Prostate gland (tissue), 2 donors: Measurements from ENCODE around the gene KAZN. TPM values are rescaled to one million over a fixed set of nuclear protein-coding genes. Genes with fewer than 3 reads are reported as not detected.

Experiments used
- DNase-seq: peaks from one replicate; pipeline ENCODE4 v3.0.0-alpha.2; 2019; ENCODE audit warnings: low spot score
- H3K27ac ChIP-seq, 2 donors: fragments of 200-600 bp; sonication (generic); 2 replicates each; pipeline ENCODE4 v1.5.1; 2017 to 2019
- H3K27me3 ChIP-seq: fragments of 200-600 bp; sonication (generic); replicated peaks from 2 replicates; pipeline ENCODE4 v1.5.1; 2019; ENCODE audit not compliant: insufficient read depth
- H3K36me3 ChIP-seq, 2 donors: fragments of 200-600 bp; sonication (generic); 1 replicate in 1 of 2; 2 replicates in 1 of 2; pipeline versions ENCODE4 v1.5.1 to v1.8.1; 2017 to 2019
- H3K4me1 ChIP-seq: fragments of 200-600 bp; sonication (generic); replicated peaks from 2 replicates; pipeline ENCODE4 v1.5.1; 2019
- H3K4me3 ChIP-seq, 2 donors: fragments of 200-600 bp; sonication (generic); 2 replicates each; pipeline ENCODE4 v1.5.1; 2017 to 2019
- H3K9me3 ChIP-seq: fragments of 200-600 bp; sonication (generic); 2 replicates; pipeline ENCODE4 v1.5.1; 2017
- CTCF ChIP-seq, 4 experiments: fragments of 200-600 bp in 2 of 4; fragments of 450-650 bp in 2 of 4; sonication (generic) in 2 of 4; IDR thresholded peaks; 1 replicate in 3 of 4; 2 replicates in 1 of 4; pipeline ENCODE4 v1.5.1; 2016 to 2019; ENCODE audit warnings: antibody characterized with exemption in 4 of 4, mild to moderate bottlenecking in 2 of 4, moderate library complexity in 2 of 4
- POLR2A ChIP-seq: fragments of 450-650 bp; IDR thresholded peaks from one replicate; pipeline ENCODE4 v1.6.1; 2016; ENCODE audit warnings: antibody characterized with exemption, mild to moderate bottlenecking
- POLR2AphosphoS5 ChIP-seq: sonication (generic); formaldehyde crosslinking; IDR thresholded peaks from one replicate; pipeline ENCODE4 v1.6.1; 2017; ENCODE audit warnings: antibody characterized with exemption
- WGBS: methylation state at CpG from one replicate; pipeline ENCODE4 v1.1.5; 2018; 5-methylcytosine and 5-hydroxymethylcytosine counted together
- intact Hi-C: fragments of 100-400 bp; cut with DNase I; formaldehyde crosslinking; loops from one replicate; pipeline ENCODE4 v1.14.2; 2022
- total RNA-seq, 2 donors: library from RNA; depleted of rRNA; stranded (reverse); fragments of >200 nt; gene quantifications; one replicate each; pipeline ENCODE4 v1.1.0, GENCODE V29; 2016

The KAZN gene
- total RNA-seq, 2 donors from 2014 or later, result 8.3 to 12.7 TPM

DNA sequence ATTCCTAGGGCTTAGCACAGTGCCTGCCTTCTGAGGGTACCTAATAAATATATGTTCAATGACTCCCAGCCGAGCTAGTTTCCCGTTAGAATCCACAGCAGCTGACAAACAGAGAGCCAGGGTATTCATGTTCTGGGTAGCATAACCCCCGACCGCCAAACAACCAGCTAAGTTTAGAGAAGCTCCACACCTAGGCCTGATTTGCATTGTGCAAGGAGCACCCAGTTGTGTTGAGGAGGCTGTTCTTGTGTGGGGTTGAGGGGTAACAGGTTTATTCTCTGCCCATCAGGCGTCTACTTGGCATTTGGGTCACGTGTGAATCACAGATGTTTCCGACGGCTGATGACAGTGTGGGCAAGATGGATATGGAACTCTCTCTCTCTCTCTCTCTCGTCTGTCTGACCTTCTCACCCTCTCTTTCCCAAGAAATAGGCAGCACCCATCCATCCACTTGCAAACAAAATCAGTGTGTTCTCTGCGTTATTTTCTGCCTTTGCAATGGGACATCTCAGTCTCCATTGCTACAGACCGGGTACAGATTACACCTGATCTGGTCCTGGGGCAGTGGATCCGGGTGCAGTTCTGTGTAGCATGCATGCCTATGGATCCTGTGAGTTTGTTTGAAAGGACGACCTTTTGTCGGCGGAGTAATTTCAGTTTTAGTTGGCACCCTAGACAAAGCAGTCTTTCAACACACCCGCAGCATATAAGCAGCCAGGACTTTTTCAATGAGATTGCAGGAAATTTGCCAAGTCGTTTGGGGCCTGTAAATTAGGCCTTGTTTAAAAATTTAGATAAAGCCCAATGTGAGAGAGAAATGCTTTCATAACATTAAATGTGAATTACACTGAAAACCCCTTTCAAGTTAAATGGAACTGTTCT is 29.4 kb downstream of the KAZN start:
- WGBS, result 38% methylated on average over 17 of the region's 17 CpGs
- H3K36me3 ChIP-seq, result no peaks in the 10 kb centered on the region
- H3K27ac ChIP-seq, result peak overlapping the region in 1 of 2 donors; percentile 21
- intact Hi-C loops, result no loop called here
- H3K4me1 ChIP-seq, result no peaks in the 10 kb centered on the region
- TF ChIP-seq POLR2AphosphoS5 (no peak), POLR2A (no peak), CTCF (IDR thresholded peaks at IDR 0.05) (no peak)
- H3K27me3 ChIP-seq, result no peaks in the 10 kb centered on the region
- no peak for DNase-seq
- no peaks in the 10 kb centered on the region for H3K9me3 ChIP-seq
- H3K4me3 ChIP-seq, result no peak overlapping the region

- Histone ChIP-seq H3K4me1 (no peaks in the 10 kb centered on the region), H3K36me3 (no peaks in the 10 kb centered on the region), H3K27me3 (no peaks in the 10 kb centered on the region), H3K27ac (no peak overlapping the region), H3K4me3 (no peak overlapping the region), H3K9me3 (no peaks in the 10 kb centered on the region)
- DNase-seq, result no peak
- intact Hi-C loops, result no loop called here
- 93% methylated on average over 16 of the region's 16 CpGs for WGBS
- TF ChIP-seq POLR2AphosphoS5, result no peak
- TF ChIP-seq CTCF (IDR thresholded peaks at IDR 0.05), result no peak
- no peak for TF ChIP-seq POLR2A
Measured at GRCh38 chr1:14629363-14630014, 31.0 kb downstream of the KAZN start.

- H3K36me3 ChIP-seq, result no peaks in the 10 kb centered on the region
- no peak overlapping the region for H3K4me3 ChIP-seq
- TF ChIP-seq POLR2A (no peak), POLR2AphosphoS5 (no peak), CTCF (IDR thresholded peaks at IDR 0.05) (no peak)
- WGBS, result 95% methylated on average over 5 of the region's 5 CpGs
- H3K9me3 ChIP-seq, result no peaks in the 10 kb centered on the region
- H3K27me3 ChIP-seq, result no peaks in the 10 kb centered on the region
- H3K27ac ChIP-seq, result no peak overlapping the region
- intact Hi-C loops, result no loop called here
- DNase-seq, result no peak
- H3K4me1 ChIP-seq, result no peaks in the 10 kb centered on the region
Measured at GRCh38 chr1:14630986-14631385, 32.5 kb downstream of the KAZN start.

GRCh38 chr1:14631421-14631820 is 32.9 kb downstream of the KAZN start:
- Histone ChIP-seq H3K36me3 (no peaks in the 10 kb centered on the region), H3K27ac (no peak overlapping the region), H3K4me1 (no peaks in the 10 kb centered on the region), H3K4me3 (no peak overlapping the region), H3K27me3 (no peaks in the 10 kb centered on the region), H3K9me3 (no peaks in the 10 kb centered on the region)
- 87% methylated on average over 10 of the region's 10 CpGs for WGBS
- intact Hi-C loops, result no loop called here
- TF ChIP-seq CTCF (IDR thresholded peaks at IDR 0.05) (no peak), POLR2A (no peak), POLR2AphosphoS5 (no peak)
- no peak for DNase-seq
